ENCODE measurements around the gene EGLN3.
"Not testable (repeated sequence)": the region's sequence is repeated elsewhere in the genome, so short reads cannot be mapped to it uniquely, and the experiment has no call there.

GRCh38 chr14:33969846-33970245 lies 19.0 kb upstream of the EGLN3 start:
- TF ChIP-seq POLR2AphosphoS5 (IDR thresholded peaks at IDR 0.05; ENCODE audit: insufficient read depth, low read depth, low read length); CTCF (IDR thresholded peaks at IDR 0.05; ENCODE audit: extremely low read depth in 1 of 2, insufficient read depth in 1 of 2, low read depth in 1 of 2, low read length in 2 of 2): not testable (repeated sequence)

Measured in endothelial cell of umbilical vein (primary cell).